CD4-positive, alpha-beta T cell treated with Interleukin-15 for 4 hours (primary cell): ENCODE measurements around the gene ELOVL6.
"Not testable (repeated sequence)": the region's sequence is repeated elsewhere in the genome, so short reads cannot be mapped to it uniquely, and the experiment has no call there.

Experiments
- DNase-seq: peaks from one replicate; pipeline ENCODE4 v3.0.0-alpha.2; 2020; ENCODE audit warnings: low spot score

The ELOVL6 gene

GRCh38 chr4:110124711-110125110 lies 73.7 kb downstream of the ELOVL6 start:
- no peak for DNase-seq

DNA sequence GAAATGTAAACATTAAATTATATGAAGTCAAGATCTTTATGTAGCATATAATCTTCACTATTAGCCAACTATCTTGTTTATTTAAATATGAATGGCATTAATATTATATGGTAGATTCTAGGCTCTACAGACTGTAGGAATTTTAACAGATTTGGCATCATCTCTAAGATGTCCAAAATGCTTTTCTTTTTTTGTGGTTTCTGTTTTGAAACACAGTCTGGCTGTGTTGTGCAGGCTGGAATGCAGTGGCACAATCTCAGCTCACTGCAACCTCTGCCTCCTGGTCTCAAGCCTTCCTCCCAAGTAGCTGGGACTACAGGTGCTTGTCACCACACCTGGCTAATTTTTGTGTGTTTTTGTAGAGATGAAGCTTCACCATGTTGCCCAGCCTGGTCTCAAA lies 76.2 kb downstream of the ELOVL6 start:
- DNase-seq = no peak

DNA sequence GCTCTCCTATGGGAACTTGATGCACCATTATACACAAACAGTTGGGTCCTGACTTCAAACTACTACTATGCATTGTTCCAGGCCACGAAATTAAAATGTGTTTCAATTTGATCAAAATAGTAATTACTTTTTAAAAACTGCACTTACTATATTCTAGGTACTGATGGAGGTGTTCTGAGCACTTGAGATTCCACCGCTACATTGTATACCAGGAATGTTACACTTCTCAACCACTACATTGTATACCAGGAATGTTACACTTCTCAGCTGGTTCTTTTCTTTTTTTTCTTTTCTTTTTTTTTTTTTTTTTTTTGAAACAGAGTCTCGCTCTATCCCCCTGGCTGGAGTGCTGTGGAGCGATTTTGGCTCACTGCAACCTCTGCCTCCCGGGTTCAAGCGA lies 77.9 kb downstream of the ELOVL6 start:
- DNase-seq = no peak

- no peak for DNase-seq
These were observed 78.5 kb downstream of the ELOVL6 start for GRCh38 chr4:110119880-110120279.

DNA sequence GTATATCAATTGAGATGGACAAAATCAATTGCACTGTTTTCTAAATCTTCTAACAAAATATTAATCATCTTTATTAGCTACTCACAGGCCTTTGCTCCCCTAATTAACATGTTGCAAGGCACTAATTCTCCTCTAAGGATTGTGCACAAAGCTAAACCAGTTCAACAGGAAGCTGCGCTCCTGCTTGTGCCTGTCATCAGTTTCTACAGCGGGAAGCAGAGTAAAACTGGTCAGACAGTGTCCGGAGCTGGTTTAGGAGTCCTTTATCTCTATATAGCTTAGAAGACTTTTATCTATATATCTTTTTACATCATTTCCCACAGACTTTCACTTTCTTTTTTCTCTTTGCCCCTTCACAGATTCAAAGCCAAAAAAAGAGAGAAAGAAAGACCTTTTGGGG lies 79.1 kb downstream of the ELOVL6 start:
- no peak for DNase-seq

DNA sequence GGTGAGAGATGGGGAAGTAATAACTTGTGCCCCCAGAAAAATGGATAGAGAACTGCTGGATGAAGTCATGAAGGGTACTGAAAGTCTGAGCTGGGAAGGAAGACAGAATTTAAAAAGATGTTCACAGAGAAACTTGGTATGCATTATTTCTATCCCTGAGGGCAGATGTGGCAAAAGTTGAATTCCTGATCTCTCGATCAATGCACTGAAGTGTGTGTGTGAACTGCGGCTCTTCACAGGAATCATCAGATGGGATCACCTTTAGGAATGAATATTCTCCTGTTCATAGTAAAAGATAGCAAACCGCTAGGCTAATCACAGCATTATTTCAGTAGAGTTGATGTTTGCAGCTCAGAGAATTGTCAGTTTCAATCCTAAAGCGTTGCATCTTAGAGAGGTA lies 86.4 kb downstream of the ELOVL6 start:
- DNase-seq = no peak

GRCh38 chr4:110109455-110109854 lies 89.0 kb downstream of the ELOVL6 start:
- DNase-seq = no peak

DNA sequence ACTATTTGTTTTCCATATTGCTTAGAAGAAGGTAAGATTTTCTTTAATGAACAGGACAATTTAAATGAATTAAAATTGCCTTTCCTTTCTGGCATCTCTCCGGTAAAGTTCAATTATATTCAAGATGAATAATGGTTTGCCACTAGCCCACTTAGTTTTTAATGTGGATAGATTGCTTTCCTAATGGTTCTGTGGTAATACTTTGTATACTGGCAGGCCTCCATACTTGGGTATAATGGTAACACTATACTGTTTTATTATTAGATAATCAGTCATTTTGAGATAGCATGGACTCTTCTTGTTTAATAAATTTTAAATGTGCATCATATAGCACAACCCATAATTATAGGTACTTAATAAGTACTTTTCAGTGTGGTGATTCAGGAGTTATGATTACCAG lies 89.5 kb downstream of the ELOVL6 start:
- DNase-seq = no peak

GRCh38 chr4:110108422-110108821 lies 90.0 kb downstream of the ELOVL6 start:
- no peak for DNase-seq

DNA sequence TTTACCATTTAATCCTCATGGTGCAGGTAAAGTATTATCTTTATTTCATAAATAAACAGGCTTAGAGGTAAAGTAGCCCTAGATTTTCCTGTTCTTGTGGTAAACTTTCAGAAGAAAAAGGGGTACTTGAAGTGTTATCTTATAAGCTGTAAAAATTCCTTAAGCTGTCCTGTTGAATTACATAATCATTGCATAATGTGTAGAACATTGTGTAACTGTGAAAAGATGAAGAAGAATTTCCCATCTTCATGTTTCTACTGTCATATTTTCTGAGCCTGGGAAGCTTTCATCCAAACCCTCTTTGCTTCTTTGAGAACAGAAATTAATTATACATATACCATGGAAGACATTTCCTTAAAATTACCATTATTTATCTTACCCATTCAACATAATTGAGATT lies 90.5 kb downstream of the ELOVL6 start:
- DNase-seq = no peak

DNA sequence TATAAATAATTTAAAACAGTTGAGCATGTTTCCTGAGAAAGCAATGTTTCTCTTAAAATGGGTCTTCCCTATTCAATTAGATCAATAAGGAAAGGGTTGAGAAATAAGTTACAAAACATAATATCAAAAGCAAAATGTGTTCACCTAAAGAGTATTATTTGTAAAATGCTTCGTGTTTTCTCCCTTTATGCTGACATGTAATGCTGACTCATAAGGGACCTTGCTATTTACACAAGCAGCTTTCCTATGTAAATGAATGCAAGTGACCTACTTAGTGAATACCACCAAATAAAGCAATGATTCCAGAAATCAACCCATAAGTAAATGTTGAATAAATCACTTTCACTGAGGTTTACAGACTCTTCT lies 91.5 kb downstream of the ELOVL6 start:
- no peak for DNase-seq

DNA sequence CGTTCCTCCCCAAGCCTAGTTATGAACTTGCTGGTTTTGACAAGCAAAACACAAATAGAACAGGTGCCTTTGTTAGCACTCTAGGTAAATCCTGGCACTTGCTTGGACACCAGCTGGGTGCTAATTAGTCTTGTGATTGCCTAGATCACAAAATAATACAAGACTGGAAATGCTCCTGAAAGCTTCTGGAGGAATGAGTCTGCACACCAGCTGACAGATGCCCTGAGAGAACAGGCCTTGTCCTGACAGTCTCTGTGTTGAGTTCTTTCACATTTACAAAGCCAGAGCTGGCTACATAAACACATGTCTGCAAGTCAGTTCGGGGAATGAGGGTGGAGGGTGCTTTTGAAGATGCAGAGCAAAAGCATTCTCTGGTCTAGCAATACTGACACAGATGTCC lies 93.8 kb downstream of the ELOVL6 start:
- no peak for DNase-seq

GRCh38 chr4:110099638-110100037 lies 98.8 kb downstream of the ELOVL6 start:
- no peak for DNase-seq

DNA sequence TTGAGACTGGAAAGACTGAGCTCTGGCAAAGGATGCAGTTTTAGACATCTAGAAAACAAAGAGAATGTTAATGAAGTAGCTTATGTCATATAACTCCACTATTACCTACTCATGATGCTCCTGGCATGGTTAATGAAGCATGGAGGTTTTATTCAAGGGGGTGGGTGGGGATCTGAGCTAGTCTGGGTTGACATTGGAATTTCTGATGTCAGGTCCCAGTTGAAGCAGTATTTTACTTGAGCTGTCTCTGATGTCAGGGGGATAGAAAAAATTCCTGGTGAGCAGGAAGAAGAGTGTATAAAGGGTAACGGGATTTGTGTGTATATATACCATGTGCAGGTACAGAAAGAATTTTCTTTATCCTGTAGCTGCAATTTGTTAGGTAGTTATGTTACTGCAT lies 102.0 kb downstream of the ELOVL6 start:
- DNase-seq = no peak

DNA sequence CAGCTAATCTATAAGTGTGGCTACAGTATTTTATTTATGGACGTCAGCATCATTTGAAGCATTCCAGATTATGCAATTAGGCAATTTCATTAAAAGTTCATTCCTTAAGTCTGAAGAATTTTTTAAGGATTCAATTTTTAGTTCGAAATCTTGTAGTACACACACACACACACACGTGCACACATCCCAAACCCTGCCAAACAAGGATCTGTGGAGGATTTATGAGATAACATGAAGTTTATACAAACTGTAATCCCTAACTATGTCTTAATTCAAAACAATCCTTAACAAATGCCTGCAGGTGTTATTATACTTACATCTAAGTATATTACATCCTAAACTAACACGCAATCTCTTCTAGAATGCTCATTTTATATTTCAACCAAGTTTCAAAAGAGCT lies 105.8 kb downstream of the ELOVL6 start:
- no peak for DNase-seq

DNA sequence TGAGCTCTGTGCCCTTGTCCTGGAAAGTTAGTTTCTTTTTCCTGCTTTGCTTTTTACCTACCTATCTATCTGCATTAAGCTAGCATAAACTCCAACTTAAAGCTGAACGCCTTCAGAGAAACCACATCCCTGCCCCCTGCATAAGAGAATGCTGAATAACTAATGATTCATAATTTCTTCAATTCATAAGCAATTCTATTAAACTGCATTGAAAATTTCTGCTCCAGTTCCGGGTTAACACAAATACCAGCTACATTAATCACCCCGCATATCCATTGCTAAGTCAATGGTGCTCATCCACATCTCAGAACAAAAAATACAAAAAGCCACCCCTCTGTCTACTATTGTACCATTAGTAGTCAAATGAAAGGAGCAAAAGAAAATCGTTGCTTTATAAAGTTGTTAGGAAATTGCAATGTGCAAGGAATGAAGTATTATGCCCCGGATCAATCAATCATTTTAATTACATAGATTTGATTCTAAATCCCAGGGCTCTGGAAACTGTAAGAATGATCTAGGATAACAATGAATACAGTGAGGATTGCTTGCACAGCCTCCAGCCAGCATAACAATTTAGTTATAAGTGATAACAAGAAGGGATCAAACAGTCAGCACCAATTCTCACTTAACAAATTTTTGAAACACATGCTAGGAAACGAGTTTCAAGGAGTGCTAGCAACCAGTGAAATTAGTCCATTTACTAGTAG lies 106.8 kb downstream of the ELOVL6 start:
- no peak for DNase-seq

GRCh38 chr4:110088670-110089069 lies 109.7 kb downstream of the ELOVL6 start:
- DNase-seq = peak; percentile 17

DNA sequence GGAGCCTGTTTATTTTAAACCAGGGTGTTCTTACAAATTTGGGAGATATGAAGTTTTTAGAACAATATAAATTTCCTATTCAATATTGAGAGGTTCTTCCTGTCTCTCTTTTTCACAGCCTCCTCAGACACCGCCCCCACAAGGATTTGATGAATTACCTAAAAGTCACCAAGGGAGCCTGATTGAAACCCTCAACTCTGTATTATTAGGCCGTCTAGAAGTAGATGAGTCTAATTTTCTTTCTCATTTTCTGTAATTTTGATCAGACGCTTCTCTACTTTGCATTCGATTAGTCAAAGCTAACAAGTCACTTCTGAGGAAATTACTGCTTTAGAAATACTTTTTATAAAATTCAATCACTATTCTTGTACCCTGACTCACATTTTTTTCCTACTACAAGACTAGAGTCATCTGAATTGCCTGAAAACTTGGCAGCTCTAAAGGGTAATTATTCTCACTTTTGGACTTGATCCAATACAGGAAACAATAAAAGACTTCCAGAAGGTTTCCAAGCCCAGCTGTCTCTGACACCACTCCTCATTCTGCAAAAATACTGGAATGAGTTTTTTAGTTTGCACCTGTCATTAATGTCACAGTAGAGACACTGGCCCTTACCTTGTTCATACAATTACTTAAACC lies 111.2 kb downstream of the ELOVL6 start:
- DNase-seq = no peak

GRCh38 chr4:110085131-110085530 lies 113.3 kb downstream of the ELOVL6 start:
- peak; percentile 15 for DNase-seq

- DNase-seq = no peak
These were observed 114.3 kb downstream of the ELOVL6 start for GRCh38 chr4:110084154-110084553.

DNA sequence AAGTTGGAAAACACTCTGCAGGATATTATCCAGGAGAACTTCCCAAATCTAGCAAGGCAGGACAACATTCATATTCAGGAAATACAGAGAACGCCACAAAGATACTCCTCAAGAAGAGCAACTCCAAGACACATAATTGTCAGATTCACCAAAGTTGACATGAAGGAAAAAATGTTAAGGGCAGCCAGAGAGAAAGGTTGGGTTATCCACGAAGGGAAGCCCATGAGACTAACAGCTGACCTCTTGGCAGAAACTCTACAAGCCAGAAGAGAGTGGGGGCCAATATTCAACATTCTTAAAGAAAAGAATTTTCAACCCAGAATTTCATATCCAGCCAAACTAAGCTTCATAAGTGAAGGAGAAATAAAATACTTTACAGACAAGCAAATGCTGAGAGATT lies 120.3 kb downstream of the ELOVL6 start:
- DNase-seq = not testable (repeated sequence)

DNA sequence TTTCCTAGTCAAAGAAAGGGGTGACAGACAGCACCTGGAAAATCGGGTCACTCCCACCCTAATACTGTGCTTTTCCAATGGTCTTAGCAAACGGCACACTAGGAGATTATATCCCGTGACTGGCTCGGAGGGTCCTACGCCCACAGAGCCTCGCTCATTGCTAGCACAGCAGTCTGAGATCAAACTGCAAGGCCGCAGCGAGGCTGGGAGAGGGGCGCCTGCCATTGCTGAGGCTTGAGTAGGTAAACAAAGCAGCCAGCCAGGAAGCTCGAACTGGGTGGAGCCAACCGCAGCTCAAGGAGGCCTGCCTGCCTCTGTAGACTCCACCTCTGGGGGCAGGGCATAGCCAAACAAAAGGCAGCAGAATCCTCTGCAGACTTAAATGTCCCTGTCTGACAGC lies 121.6 kb downstream of the ELOVL6 start:
- DNase-seq = not testable (repeated sequence)

DNA sequence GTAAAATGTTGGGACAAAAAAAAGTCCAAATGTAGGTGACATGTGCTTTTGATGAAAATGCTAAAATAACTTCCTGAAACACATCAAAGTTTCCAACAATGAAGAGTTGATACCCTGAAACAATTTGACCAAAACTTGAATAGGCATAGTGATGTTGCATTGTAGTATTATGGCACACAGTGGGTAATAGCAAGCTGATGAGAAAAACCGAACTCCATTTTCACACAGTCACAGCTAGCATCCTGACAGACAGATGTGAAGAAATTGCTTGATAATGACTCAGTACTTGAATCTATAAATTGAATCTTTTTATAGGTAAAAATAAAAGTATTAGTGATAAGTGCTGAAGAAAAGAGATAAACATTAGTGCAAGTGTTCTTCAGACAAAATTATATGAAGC lies 122.5 kb downstream of the ELOVL6 start:
- DNase-seq = no peak

DNA sequence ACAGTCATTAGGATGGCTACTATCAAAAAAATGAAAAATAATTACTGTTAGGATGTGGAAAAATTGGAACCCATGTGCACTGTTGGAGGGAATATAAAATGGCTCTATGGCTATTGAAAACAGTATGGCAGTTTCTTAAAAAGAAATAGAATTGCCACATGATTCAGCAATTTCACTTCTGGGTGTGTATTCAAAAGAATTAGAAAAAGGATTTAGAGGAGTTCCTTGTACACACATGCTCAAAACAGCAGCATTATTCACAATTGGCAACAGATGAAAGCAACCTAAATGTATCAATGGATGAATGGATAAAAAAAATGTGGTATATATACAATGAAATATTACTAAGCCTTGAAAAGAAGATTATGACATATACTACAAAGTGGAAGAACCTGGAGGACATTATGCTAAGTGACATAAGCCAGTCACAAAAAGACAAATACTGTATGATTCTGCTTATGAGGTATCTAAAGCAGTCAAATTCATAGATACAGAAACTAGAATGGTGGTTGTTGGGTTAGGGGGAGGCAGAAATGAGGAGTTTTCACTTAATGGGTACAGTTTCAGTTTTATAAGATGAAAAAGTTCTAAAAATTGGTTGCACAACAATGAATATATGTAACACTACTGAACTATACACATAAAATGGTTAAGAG lies 123.2 kb downstream of the ELOVL6 start:
- no peak for DNase-seq
